Karpas-422 (cell line): ENCODE results near the gene RASA1. TPM values are rescaled to one million over a fixed set of nuclear protein-coding genes. Genes with fewer than 3 reads are reported as not detected.
"Not testable (repeated sequence)": the region's sequence is repeated elsewhere in the genome, so short reads cannot be mapped to it uniquely, and the experiment has no call there.

ENCODE experiments used
- DNase-seq: peaks from one replicate; pipeline ENCODE4 v3.0.0-alpha.2; 2015
- H2AFZ ChIP-seq: fragments of 200-600 bp; sonication (generic); 2 replicates; pipeline ENCODE4 v1.6.1; 2014; ENCODE audit warnings: antibody characterized with exemption, low read length, mixed read lengths
- H3K27ac ChIP-seq: fragments of 200-600 bp; sonication (generic); 2 replicates; pipeline ENCODE4 v1.5.1; 2014; ENCODE audit warnings: mild to moderate bottlenecking, low read length, moderate library complexity
- H3K27me3 ChIP-seq: fragments of 200-600 bp; sonication (generic); 2 replicates; pipeline ENCODE4 v1.6.1; 2014; ENCODE audit warnings: low read length, mixed read lengths
- H3K36me3 ChIP-seq: fragments of 200-600 bp; sonication (generic); 2 replicates; pipeline ENCODE4 v1.6.1; 2014; ENCODE audit warnings: low read length, mixed read lengths; ENCODE audit not compliant: insufficient read depth
- H3K4me1 ChIP-seq: fragments of 200-600 bp; sonication (generic); 2 replicates; pipeline ENCODE4 v1.6.1; 2014; ENCODE audit warnings: mild to moderate bottlenecking, low read length, mixed read lengths
- H3K4me2 ChIP-seq: fragments of 200-600 bp; sonication (generic); 2 replicates; pipeline ENCODE4 v1.6.1; 2014; ENCODE audit warnings: low read length, low read depth, mild to moderate bottlenecking; ENCODE audit not compliant: poor library complexity, severe bottlenecking
- H3K4me3 ChIP-seq: fragments of 200-600 bp; sonication (generic); 2 replicates; pipeline ENCODE4 v1.5.1; 2014; ENCODE audit warnings: mild to moderate bottlenecking, antibody characterized with exemption, low read length, mixed read lengths
- H3K79me2 ChIP-seq: fragments of 200-600 bp; sonication (generic); 2 replicates; pipeline ENCODE4 v1.6.1; 2014; ENCODE audit warnings: mild to moderate bottlenecking, low read length, mixed read lengths
- H3K9ac ChIP-seq: fragments of 200-600 bp; sonication (generic); 2 replicates; pipeline ENCODE4 v1.6.0; 2014; ENCODE audit warnings: low read length
- H3K9me2 ChIP-seq: fragments of 200-600 bp; sonication (generic), shearing (Covaris generic); replicated peaks from 2 replicates; pipeline ENCODE4 v1.6.0; 2014; ENCODE audit warnings: mild to moderate bottlenecking, low read length, moderate library complexity; ENCODE audit not compliant: insufficient read depth
- H3K9me3 ChIP-seq: fragments of 300-700, 200-600 bp; sonication (generic); 2 replicates; pipeline ENCODE4 v1.6.1; 2014; ENCODE audit warnings: low read length, mixed read lengths
- H4K20me1 ChIP-seq: fragments of 200-600 bp; sonication (generic); 2 replicates; pipeline ENCODE4 v1.6.1; 2014; ENCODE audit warnings: mild to moderate bottlenecking, antibody characterized with exemption, low read length, low read depth; ENCODE audit not compliant: insufficient read depth
- total RNA-seq: library from RNA; depleted of rRNA; stranded (reverse); fragments of >200 nt; shearing (Covaris generic); gene quantifications from 2 replicates; pipeline ENCODE4 v1.2.3, GENCODE V29; 2014; ENCODE audit warnings: low replicate concordance

Gene RASA1
- total RNA-seq, 1 experiment from 2014 or later, result 26.3 TPM

DNA sequence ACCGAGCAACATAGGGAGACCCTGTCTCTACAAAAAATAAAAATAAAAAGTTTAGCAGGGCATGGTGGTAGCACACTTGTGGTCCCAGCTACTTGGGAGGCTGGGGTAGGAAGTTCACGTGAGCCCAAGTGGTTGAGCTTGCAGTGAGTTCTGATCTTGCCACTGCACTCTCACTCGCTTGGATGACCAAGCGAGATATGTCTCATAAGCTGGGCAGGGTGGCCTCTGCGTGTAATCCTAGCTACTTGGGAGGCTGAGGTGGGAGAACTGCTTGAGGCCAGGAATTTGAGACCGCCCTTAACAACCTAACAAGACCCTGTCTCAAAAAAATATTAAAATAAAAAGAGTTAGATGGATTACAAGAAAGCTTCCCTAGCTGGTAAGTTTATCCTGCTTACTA, 32.5 kb downstream of the RASA1 start:
- Histone ChIP-seq H3K9me2 (no peaks in the 10 kb centered on the region), H3K4me1 (peaks cover 14% of the 10 kb centered on the region), H3K36me3 (peaks cover 16% of the 10 kb centered on the region), H3K4me2 (no peak overlapping the region), H2AFZ (no peak overlapping the region), H3K9ac (no peak overlapping the region), H3K27ac (no peak overlapping the region), H3K9me3 (no peaks in the 10 kb centered on the region), H4K20me1 (no peaks in the 10 kb centered on the region), H3K4me3 (no peak overlapping the region), H3K27me3 (no peaks in the 10 kb centered on the region), H3K79me2 (peaks cover 95% of the 10 kb centered on the region)
- no peak for DNase-seq

- no peak overlapping the region for H3K4me3 ChIP-seq
- no peaks in the 10 kb centered on the region for H3K9me3 ChIP-seq
- H3K79me2 ChIP-seq, result peaks cover 96% of the 10 kb centered on the region
- peaks cover 14% of the 10 kb centered on the region for H3K4me1 ChIP-seq
- no peaks in the 10 kb centered on the region for H4K20me1 ChIP-seq
- no peak overlapping the region for H3K27ac ChIP-seq
- no peak for DNase-seq
- H3K27me3 ChIP-seq, result no peaks in the 10 kb centered on the region
- H3K36me3 ChIP-seq, result peaks cover 22% of the 10 kb centered on the region
- no peak overlapping the region for H3K4me2 ChIP-seq
- H2AFZ ChIP-seq, result no peak overlapping the region
- no peak overlapping the region for H3K9ac ChIP-seq
- H3K9me2 ChIP-seq, result no peaks in the 10 kb centered on the region
Observed at GRCh38 chr5:87300744-87301143, 33.1 kb downstream of the RASA1 start.

DNA sequence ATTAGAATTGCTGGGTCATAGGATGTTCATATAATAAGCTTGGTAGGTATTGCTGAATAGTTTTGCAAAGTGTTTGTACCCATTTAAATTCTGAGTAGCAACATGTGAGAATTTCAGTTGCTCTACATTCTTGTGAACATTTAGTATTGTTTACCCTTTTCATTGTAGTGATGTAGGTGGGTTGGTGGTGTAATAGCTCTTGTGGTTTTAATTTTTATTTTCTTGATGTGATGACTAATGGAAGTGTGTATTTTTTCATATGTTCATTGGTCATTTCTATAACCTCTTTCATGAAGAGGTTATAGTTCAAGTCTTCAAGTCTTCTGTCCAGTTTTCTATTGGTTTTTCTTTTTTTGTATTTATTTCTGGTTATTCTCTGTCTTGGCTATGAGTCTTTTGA, 34.4 kb downstream of the RASA1 start:
- no peak overlapping the region for H3K9ac ChIP-seq
- no peaks in the 10 kb centered on the region for H4K20me1 ChIP-seq
- H2AFZ ChIP-seq, result no peak overlapping the region
- H3K4me2 ChIP-seq, result no peak overlapping the region
- H3K27me3 ChIP-seq, result no peaks in the 10 kb centered on the region
- no peak for DNase-seq
- no peak overlapping the region for H3K4me3 ChIP-seq
- peaks cover 96% of the 10 kb centered on the region for H3K79me2 ChIP-seq
- no peak overlapping the region for H3K27ac ChIP-seq
- peaks cover 8% of the 10 kb centered on the region for H3K4me1 ChIP-seq
- H3K9me2 ChIP-seq, result no peaks in the 10 kb centered on the region
- H3K36me3 ChIP-seq, result peaks cover 26% of the 10 kb centered on the region
- no peaks in the 10 kb centered on the region for H3K9me3 ChIP-seq

DNA sequence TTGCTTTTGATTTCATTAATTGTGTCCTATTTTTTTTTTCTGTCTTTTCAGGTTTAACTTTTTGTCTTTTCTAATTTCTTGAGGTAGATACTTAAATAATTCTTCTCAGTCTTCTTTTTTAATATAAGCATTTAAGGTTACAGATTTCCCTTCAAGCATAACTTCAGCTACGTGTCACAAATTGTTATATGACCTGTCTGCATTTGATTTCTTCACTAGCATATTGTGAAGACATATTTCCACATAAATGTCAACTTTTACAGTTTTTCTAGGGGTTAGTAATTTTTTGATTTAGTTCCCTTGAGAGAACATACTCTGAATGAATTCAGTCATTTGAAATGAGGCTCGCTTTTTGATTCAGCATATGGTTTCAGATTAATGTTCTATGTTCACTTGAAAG, 35.6 kb downstream of the RASA1 start:
- Histone ChIP-seq H3K4me2 (no peak overlapping the region), H3K27ac (no peak overlapping the region), H3K27me3 (no peaks in the 10 kb centered on the region), H2AFZ (no peak overlapping the region), H3K36me3 (peaks cover 26% of the 10 kb centered on the region), H3K79me2 (peaks cover 95% of the 10 kb centered on the region), H3K9ac (no peak overlapping the region), H3K4me1 (peaks cover 12% of the 10 kb centered on the region), H3K9me3 (no peaks in the 10 kb centered on the region), H4K20me1 (no peaks in the 10 kb centered on the region), H3K9me2 (no peaks in the 10 kb centered on the region), H3K4me3 (no peak overlapping the region)
- no peak for DNase-seq

- H3K4me3 ChIP-seq, H3K4me2 ChIP-seq, H2AFZ ChIP-seq, H3K27me3 ChIP-seq, H3K9ac ChIP-seq, H3K9me3 ChIP-seq, DNase-seq, H4K20me1 ChIP-seq, H3K9me2 ChIP-seq, H3K27ac ChIP-seq: not testable (repeated sequence)
- Histone ChIP-seq H3K36me3 (peaks cover 26% of the 10 kb centered on the region), H3K79me2 (peaks cover 94% of the 10 kb centered on the region), H3K4me1 (peaks cover 37% of the 10 kb centered on the region)
Observed at GRCh38 chr5:87306090-87306489, 38.4 kb downstream of the RASA1 start.

- Histone ChIP-seq H3K36me3 (peaks cover 26% of the 10 kb centered on the region), H3K4me2 (peak overlapping the region; percentile 54), H3K4me1 (peaks cover 43% of the 10 kb centered on the region), H3K79me2 (peaks cover 95% of the 10 kb centered on the region), H3K9me2 (no peaks in the 10 kb centered on the region), H3K27me3 (no peaks in the 10 kb centered on the region), H3K27ac (peak overlapping the region; percentile 66), H3K4me3 (no peak overlapping the region), H3K9me3 (no peaks in the 10 kb centered on the region), H3K9ac (no peak overlapping the region), H4K20me1 (no peaks in the 10 kb centered on the region), H2AFZ (no peak overlapping the region)
- DNase-seq, result peak; percentile 74
Observed at GRCh38 chr5:87307796-87308423, 40.2 kb downstream of the RASA1 start.

GRCh38 chr5:87311405-87312279, 44.0 kb downstream of the RASA1 start:
- H3K4me2 ChIP-seq, result no peak overlapping the region
- H3K9me3 ChIP-seq, result no peaks in the 10 kb centered on the region
- H3K4me3 ChIP-seq, result no peak overlapping the region
- no peaks in the 10 kb centered on the region for H3K27me3 ChIP-seq
- DNase-seq, result no peak
- H3K36me3 ChIP-seq, result no peaks in the 10 kb centered on the region
- no peak overlapping the region for H3K27ac ChIP-seq
- H2AFZ ChIP-seq, result no peak overlapping the region
- H3K9me2 ChIP-seq, result no peaks in the 10 kb centered on the region
- no peak overlapping the region for H3K9ac ChIP-seq
- H3K79me2 ChIP-seq, result peaks cover 95% of the 10 kb centered on the region
- no peaks in the 10 kb centered on the region for H4K20me1 ChIP-seq
- H3K4me1 ChIP-seq, result peaks cover 51% of the 10 kb centered on the region

GRCh38 chr5:87313216-87313615, 45.5 kb downstream of the RASA1 start:
- Histone ChIP-seq H3K27ac (no peak overlapping the region), H3K4me3 (no peak overlapping the region), H3K27me3 (no peaks in the 10 kb centered on the region), H3K4me1 (peaks cover 40% of the 10 kb centered on the region), H3K36me3 (no peaks in the 10 kb centered on the region), H3K9me3 (no peaks in the 10 kb centered on the region), H3K4me2 (no peak overlapping the region), H3K9me2 (no peaks in the 10 kb centered on the region), H2AFZ (no peak overlapping the region), H3K9ac (no peak overlapping the region), H3K79me2 (peaks cover 97% of the 10 kb centered on the region), H4K20me1 (no peaks in the 10 kb centered on the region)
- no peak for DNase-seq
